ENCODE data around the gene BTNL2.

Gene BTNL2

DNA sequence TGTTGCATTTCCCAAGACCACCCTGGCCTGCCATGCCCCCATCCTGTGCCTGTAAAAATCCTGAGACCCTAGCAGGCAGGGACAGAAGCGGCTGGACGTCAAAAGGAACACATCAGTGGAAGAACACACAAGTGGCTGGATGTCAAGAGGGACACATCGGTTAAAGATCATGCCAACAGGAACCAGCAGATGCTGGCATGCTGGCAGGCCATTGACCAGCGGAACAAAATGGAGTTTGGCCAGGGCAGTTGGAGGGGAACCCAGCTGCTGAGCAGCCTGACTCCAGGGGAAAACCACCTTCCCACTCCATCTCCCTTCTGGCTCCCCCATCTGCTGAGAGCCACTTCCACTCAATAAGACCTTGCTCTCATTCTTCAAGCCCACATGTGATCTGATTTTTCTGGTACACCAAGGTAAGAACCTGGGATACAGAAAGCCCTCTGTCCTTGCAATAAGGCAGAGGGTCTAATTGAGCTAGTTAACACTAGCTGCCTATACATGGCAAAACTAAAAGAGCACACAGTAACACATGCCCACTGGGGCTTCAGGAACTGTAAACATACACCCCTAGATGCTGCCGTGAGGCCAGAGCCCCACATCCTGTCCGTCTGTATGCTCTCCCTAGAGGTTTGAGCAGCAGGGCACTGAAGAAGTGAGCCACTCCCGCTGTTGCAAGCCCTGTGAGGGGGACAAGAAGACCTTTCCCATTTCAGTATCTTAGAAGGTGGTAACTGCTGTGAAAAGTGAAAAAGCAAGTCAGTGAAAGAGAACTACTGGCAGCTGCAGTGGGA is 31.0 kb downstream of the BTNL2 start:
- no peak for DNase-seq (ENCODE audit: low read depth in 1 of 2, low spot score in 1 of 2)
- H3K27me3 ChIP-seq (ENCODE audit: insufficient read depth, poor library complexity, severe bottlenecking) = peaks cover 12% of the 10 kb centered on the region
- H3K4me3 ChIP-seq (replicated peaks; ENCODE audit: insufficient read depth, low read length) = no peak overlapping the region
- no peak for TF ChIP-seq GABPA (IDR thresholded peaks at IDR 0.05; ENCODE audit: low read depth)
- TF ChIP-seq POLR2AphosphoS5 (IDR thresholded peaks at IDR 0.05; ENCODE audit: low read depth) = no peak
- no peak for TF ChIP-seq CTCF (IDR thresholded peaks at IDR 0.05; ENCODE audit: insufficient read depth, low read length)
- no peak for TF ChIP-seq REST (IDR thresholded peaks at IDR 0.05; ENCODE audit: insufficient replicate concordance, low read depth)
- no peak for TF ChIP-seq SPI1 (IDR thresholded peaks at IDR 0.05; ENCODE audit: borderline replicate concordance, low read depth)
- no peak overlapping the region for H3K27ac ChIP-seq (replicated peaks)

- Histone ChIP-seq H3K27ac (replicated peaks) (no peak within 1 kb of the TSS), H3K4me3 (replicated peaks; ENCODE audit: insufficient read depth, low read length) (no peak within 1 kb of the TSS), H3K27me3 (ENCODE audit: insufficient read depth, poor library complexity, severe bottlenecking) (peaks cover 6% of the 10 kb centered on the region)
- DNase-seq (ENCODE audit: low read depth in 1 of 2, low spot score in 1 of 2) = no peak
- TF ChIP-seq GABPA (IDR thresholded peaks at IDR 0.05; ENCODE audit: low read depth) (no peak), POLR2AphosphoS5 (IDR thresholded peaks at IDR 0.05; ENCODE audit: low read depth) (no peak), CTCF (IDR thresholded peaks at IDR 0.05; ENCODE audit: insufficient read depth, low read length) (no peak), REST (IDR thresholded peaks at IDR 0.05; ENCODE audit: insufficient replicate concordance, low read depth) (no peak), SPI1 (IDR thresholded peaks at IDR 0.05; ENCODE audit: borderline replicate concordance, low read depth) (no peak)
Observed at GRCh38 chr6:32371803-32372202, 35.2 kb downstream of the BTNL2 start, which contains the start of gene TSBP1. TSBP1 (minus strand) TSS chr6:32371903; CDS start chr6:32371706, 197 bp downstream.

GRCh38 chr6:32371229-32371628 is 35.8 kb downstream of the BTNL2 start:
- H3K4me3 ChIP-seq (replicated peaks; ENCODE audit: insufficient read depth, low read length) = no peak overlapping the region
- DNase-seq (ENCODE audit: low read depth in 1 of 2, low spot score in 1 of 2) = no peak
- TF ChIP-seq POLR2AphosphoS5 (IDR thresholded peaks at IDR 0.05; ENCODE audit: low read depth) (no peak), REST (IDR thresholded peaks at IDR 0.05; ENCODE audit: insufficient replicate concordance, low read depth) (no peak), GABPA (IDR thresholded peaks at IDR 0.05; ENCODE audit: low read depth) (no peak), SPI1 (IDR thresholded peaks at IDR 0.05; ENCODE audit: borderline replicate concordance, low read depth) (no peak), CTCF (IDR thresholded peaks at IDR 0.05; ENCODE audit: insufficient read depth, low read length) (no peak)
- H3K27me3 ChIP-seq (ENCODE audit: insufficient read depth, poor library complexity, severe bottlenecking) = peaks cover 6% of the 10 kb centered on the region
- no peak overlapping the region for H3K27ac ChIP-seq (replicated peaks)
